BE2C (cell line): ENCODE results near the gene AKAP6.

Source experiments
- DNase-seq: peaks from one replicate; pipeline ENCODE4 v3.0.0-alpha.2; 2020
- H3K27me3 ChIP-seq: fragments of 250-450 bp; sonication (Bioruptor Pico); 2 replicates; pipeline ENCODE4 v1.5.1; 2020; ENCODE audit warnings: mild to moderate bottlenecking
- H3K36me3 ChIP-seq: fragments of 250-450 bp; sonication (Bioruptor Pico); 2 replicates; pipeline ENCODE4 v1.5.1; 2020; ENCODE audit warnings: mild to moderate bottlenecking
- H3K4me1 ChIP-seq: fragments of 250-450 bp; sonication (Bioruptor Pico); 2 replicates; pipeline ENCODE4 v1.5.1; 2020
- H3K4me3 ChIP-seq: 2 replicates; pipeline ENCODE4 v1.5.1; 2011; ENCODE audit warnings: low read depth, low read length
- H3K9me3 ChIP-seq: fragments of 250-450 bp; sonication (Bioruptor Pico); 2 replicates; pipeline ENCODE4 v1.5.1; 2020
- CTCF ChIP-seq: IDR thresholded peaks from 2 replicates; pipeline ENCODE4 v1.5.1; 2012; ENCODE audit warnings: mild to moderate bottlenecking, low read depth, low read length

Gene AKAP6

GRCh38 chr14:32650665-32651064 is 321.6 kb downstream of the AKAP6 start:
- Histone ChIP-seq H3K36me3 (no peaks in the 10 kb centered on the region), H3K4me3 (no peak overlapping the region), H3K27me3 (no peaks in the 10 kb centered on the region), H3K9me3 (no peaks in the 10 kb centered on the region), H3K4me1 (no peaks in the 10 kb centered on the region)
- TF ChIP-seq CTCF: no peak
- DNase-seq: no peak

GRCh38 chr14:32654106-32654505 is 325.0 kb downstream of the AKAP6 start:
- no peak for DNase-seq
- Histone ChIP-seq H3K4me3 (no peak overlapping the region), H3K4me1 (no peaks in the 10 kb centered on the region), H3K9me3 (no peaks in the 10 kb centered on the region), H3K27me3 (no peaks in the 10 kb centered on the region), H3K36me3 (no peaks in the 10 kb centered on the region)
- no peak for TF ChIP-seq CTCF

GRCh38 chr14:32656601-32657000 is 327.5 kb downstream of the AKAP6 start:
- DNase-seq: no peak
- Histone ChIP-seq H3K27me3 (no peaks in the 10 kb centered on the region), H3K9me3 (no peaks in the 10 kb centered on the region), H3K36me3 (no peaks in the 10 kb centered on the region), H3K4me3 (no peak overlapping the region), H3K4me1 (no peaks in the 10 kb centered on the region)
- no peak for TF ChIP-seq CTCF

GRCh38 chr14:32657081-32657480 is 328.0 kb downstream of the AKAP6 start:
- Histone ChIP-seq H3K36me3 (no peaks in the 10 kb centered on the region), H3K27me3 (no peaks in the 10 kb centered on the region), H3K4me3 (no peak overlapping the region), H3K9me3 (no peaks in the 10 kb centered on the region), H3K4me1 (no peaks in the 10 kb centered on the region)
- DNase-seq: no peak
- no peak for TF ChIP-seq CTCF

GRCh38 chr14:32661216-32661615 is 332.1 kb downstream of the AKAP6 start:
- Histone ChIP-seq H3K9me3 (no peaks in the 10 kb centered on the region), H3K27me3 (no peaks in the 10 kb centered on the region), H3K4me3 (no peak overlapping the region), H3K4me1 (no peaks in the 10 kb centered on the region), H3K36me3 (no peaks in the 10 kb centered on the region)
- no peak for TF ChIP-seq CTCF
- no peak for DNase-seq

GRCh38 chr14:32662211-32662610 is 333.1 kb downstream of the AKAP6 start:
- TF ChIP-seq CTCF: no peak
- H3K4me1 ChIP-seq: no peaks in the 10 kb centered on the region
- H3K27me3 ChIP-seq: no peaks in the 10 kb centered on the region
- no peak for DNase-seq
- no peaks in the 10 kb centered on the region for H3K36me3 ChIP-seq
- no peak overlapping the region for H3K4me3 ChIP-seq
- no peaks in the 10 kb centered on the region for H3K9me3 ChIP-seq
